Omental fat pad (tissue), 4 donors: Measurements from ENCODE around the gene SDK2. TPM values are rescaled to one million over a fixed set of nuclear protein-coding genes. Genes with fewer than 3 reads are reported as not detected.

Source experiments
- ATAC-seq: fragments of 150-250 bp; one replicate; pipeline ENCODE4 v1.9.1; 2016; ENCODE audit warnings: mild to moderate bottlenecking, moderate library complexity; ENCODE audit not compliant: low FRiP score
- DNase-seq: peaks from one replicate; pipeline ENCODE4 v3.0.0-alpha.2; 2019; ENCODE audit warnings: low spot score
- total RNA-seq, 4 donors: library from RNA; depleted of rRNA; stranded (reverse); fragments of >200 nt; gene quantifications; one replicate each; pipeline ENCODE4 v1.1.0, GENCODE V29; 2016
- TF ChIP-seq, protein P1 (sequence below), 3 donors: fragments of 450-650 bp; IDR thresholded peaks; one replicate each; pipeline ENCODE4 v1.5.1; 2016 to 2017; ENCODE audit warnings: antibody characterized with exemption in 3 of 3, mild to moderate bottlenecking in 3 of 3, moderate library complexity in 2 of 3

SDK2 gene
- total RNA-seq, 4 donors from 2014 or later = 0.46 to 1.4 (median 0.64) TPM

- TF ChIP-seq, protein P1, sequence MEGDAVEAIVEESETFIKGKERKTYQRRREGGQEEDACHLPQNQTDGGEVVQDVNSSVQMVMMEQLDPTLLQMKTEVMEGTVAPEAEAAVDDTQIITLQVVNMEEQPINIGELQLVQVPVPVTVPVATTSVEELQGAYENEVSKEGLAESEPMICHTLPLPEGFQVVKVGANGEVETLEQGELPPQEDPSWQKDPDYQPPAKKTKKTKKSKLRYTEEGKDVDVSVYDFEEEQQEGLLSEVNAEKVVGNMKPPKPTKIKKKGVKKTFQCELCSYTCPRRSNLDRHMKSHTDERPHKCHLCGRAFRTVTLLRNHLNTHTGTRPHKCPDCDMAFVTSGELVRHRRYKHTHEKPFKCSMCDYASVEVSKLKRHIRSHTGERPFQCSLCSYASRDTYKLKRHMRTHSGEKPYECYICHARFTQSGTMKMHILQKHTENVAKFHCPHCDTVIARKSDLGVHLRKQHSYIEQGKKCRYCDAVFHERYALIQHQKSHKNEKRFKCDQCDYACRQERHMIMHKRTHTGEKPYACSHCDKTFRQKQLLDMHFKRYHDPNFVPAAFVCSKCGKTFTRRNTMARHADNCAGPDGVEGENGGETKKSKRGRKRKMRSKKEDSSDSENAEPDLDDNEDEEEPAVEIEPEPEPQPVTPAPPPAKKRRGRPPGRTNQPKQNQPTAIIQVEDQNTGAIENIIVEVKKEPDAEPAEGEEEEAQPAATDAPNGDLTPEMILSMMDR (IDR thresholded peaks at IDR 0.05) = no peak
- DNase-seq = no peak
- ATAC-seq = no peak
Observed at GRCh38 chr17:73430848-73431247, 213.4 kb downstream of the SDK2 start.

- TF ChIP-seq, protein P1 (IDR thresholded peaks at IDR 0.05) = no peak
- no peak for ATAC-seq
- DNase-seq = no peak
Observed at GRCh38 chr17:73430165-73430680, 214.0 kb downstream of the SDK2 start.

DNA sequence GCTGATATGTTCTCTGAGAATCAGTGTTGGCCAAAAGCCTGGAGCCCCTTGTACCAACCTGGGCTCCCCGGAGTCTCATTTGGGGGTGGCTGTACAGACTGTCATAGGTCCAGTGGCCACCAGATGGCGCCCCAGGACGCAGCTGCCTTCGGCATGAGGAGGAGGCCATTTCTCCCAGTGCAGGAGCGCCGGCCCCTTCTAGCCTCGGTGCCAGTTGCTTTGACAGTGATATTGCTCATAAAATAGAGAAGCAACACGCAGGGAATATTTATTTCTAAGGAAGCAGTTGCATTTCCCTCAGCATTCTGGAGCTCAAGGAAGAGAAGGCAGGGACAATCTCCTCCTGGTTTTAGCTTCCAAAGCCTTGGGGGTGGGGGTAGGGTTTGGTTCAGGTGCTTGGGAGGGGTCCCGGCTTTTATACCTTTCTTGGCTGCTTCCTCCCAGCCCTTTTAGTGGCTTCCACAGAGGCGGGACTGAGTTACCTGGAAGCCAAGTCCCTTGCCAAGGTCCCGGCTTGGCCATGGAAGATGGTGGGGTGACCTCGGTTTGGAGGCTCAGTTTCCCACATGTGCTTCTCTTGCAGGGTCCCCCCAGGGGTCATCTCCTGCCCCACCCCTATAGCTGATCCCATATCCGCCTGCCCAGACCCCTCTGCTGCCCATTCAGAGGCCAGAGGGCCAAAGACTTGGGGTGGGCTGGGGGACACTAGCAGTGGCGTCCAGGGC lies 214.6 kb downstream of the SDK2 start:
- peak; percentile 77 for ATAC-seq
- TF ChIP-seq, protein P1 (IDR thresholded peaks at IDR 0.05) = peak in 2 of 3 donors; percentile 39 to 73

DNA sequence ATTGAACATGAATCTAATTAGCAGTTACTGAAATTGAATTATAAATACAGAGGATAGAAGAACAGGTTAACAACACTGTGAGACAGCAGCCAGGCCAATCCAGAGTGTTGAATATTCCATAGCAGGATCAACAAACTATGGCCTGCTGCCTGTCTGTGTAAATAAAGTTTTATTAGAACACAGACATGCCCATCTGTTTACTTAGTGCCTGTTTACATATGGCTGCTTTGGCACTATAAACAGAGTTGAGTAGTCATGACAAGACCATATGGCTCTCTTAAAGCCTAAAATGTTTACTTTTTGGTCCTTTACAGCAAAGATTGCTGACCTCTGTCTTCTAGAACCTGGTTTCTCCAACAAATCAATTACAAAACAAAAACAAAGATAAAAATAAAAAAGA lies 217.0 kb downstream of the SDK2 start:
- TF ChIP-seq, protein P1 (IDR thresholded peaks at IDR 0.05) = no peak
- ATAC-seq (no peak), DNase-seq (no peak)

More for the DNA sequence above, 214.6 kb downstream of the SDK2 start:
- peak; percentile 85 for DNase-seq

GRCh38 chr17:73424571-73424970 lies 219.7 kb downstream of the SDK2 start:
- TF ChIP-seq, protein P1 (IDR thresholded peaks at IDR 0.05) = no peak
- no peak for DNase-seq

GRCh38 chr17:73423806-73424205 lies 220.4 kb downstream of the SDK2 start:
- no peak for DNase-seq
- TF ChIP-seq, protein P1 (IDR thresholded peaks at IDR 0.05) = no peak
- no peak for ATAC-seq

More at GRCh38 chr17:73424571-73424970, 219.7 kb downstream of the SDK2 start:
- ATAC-seq = no peak
